Measurements from ENCODE around the gene ABCB9.

GRCh38 chr12:122887819-122888212 lies 78.4 kb downstream of the ABCB9 start:
- no peak for TF ChIP-seq POLR2A (IDR thresholded peaks at IDR 0.05)
- TF ChIP-seq, protein P1, sequence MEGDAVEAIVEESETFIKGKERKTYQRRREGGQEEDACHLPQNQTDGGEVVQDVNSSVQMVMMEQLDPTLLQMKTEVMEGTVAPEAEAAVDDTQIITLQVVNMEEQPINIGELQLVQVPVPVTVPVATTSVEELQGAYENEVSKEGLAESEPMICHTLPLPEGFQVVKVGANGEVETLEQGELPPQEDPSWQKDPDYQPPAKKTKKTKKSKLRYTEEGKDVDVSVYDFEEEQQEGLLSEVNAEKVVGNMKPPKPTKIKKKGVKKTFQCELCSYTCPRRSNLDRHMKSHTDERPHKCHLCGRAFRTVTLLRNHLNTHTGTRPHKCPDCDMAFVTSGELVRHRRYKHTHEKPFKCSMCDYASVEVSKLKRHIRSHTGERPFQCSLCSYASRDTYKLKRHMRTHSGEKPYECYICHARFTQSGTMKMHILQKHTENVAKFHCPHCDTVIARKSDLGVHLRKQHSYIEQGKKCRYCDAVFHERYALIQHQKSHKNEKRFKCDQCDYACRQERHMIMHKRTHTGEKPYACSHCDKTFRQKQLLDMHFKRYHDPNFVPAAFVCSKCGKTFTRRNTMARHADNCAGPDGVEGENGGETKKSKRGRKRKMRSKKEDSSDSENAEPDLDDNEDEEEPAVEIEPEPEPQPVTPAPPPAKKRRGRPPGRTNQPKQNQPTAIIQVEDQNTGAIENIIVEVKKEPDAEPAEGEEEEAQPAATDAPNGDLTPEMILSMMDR (IDR thresholded peaks at IDR 0.05) = no peak

Data from uterus (tissue), 2 donors.